ENCODE results near the gene HIPK2. TPM values are rescaled to one million over a fixed set of nuclear protein-coding genes. Genes with fewer than 3 reads are reported as not detected.
A peak's percentile ranks its signal among the peaks of the same experiment; 100 is the strongest.

HIPK2 gene
- total RNA-seq, 1 experiment from 2014 or later = 2.0 TPM

GRCh38 chr7:139699640-139700504 is 77.9 kb downstream of the HIPK2 start:
- DNase-seq = no peak
- peaks cover 4% of the 10 kb centered on the region for H3K36me3 ChIP-seq

GRCh38 chr7:139698844-139699243 is 79.0 kb downstream of the HIPK2 start:
- Histone ChIP-seq H3K27me3 (no peaks in the 10 kb centered on the region), H3K36me3 (peaks cover 4% of the 10 kb centered on the region), H3K9me3 (no peaks in the 10 kb centered on the region), H3K4me3 (no peak overlapping the region)
- no peak for DNase-seq

More at GRCh38 chr7:139699640-139700504, 77.9 kb downstream of the HIPK2 start:
- no peaks in the 10 kb centered on the region for H3K9me3 ChIP-seq
- no peak overlapping the region for H3K4me3 ChIP-seq
- H3K27me3 ChIP-seq = no peaks in the 10 kb centered on the region

GRCh38 chr7:139698278-139698677 is 79.5 kb downstream of the HIPK2 start:
- no peaks in the 10 kb centered on the region for H3K9me3 ChIP-seq
- peaks cover 4% of the 10 kb centered on the region for H3K36me3 ChIP-seq
- DNase-seq = no peak
- H3K4me3 ChIP-seq = no peak overlapping the region
- H3K27me3 ChIP-seq = no peaks in the 10 kb centered on the region

GRCh38 chr7:139697056-139697455 is 80.7 kb downstream of the HIPK2 start:
- Histone ChIP-seq H3K9me3 (no peaks in the 10 kb centered on the region), H3K36me3 (peaks cover 4% of the 10 kb centered on the region), H3K27me3 (no peaks in the 10 kb centered on the region), H3K4me3 (no peak overlapping the region)
- DNase-seq = no peak

GRCh38 chr7:139696552-139696951 is 81.2 kb downstream of the HIPK2 start:
- H3K4me3 ChIP-seq = no peak overlapping the region
- H3K9me3 ChIP-seq = no peaks in the 10 kb centered on the region
- DNase-seq = no peak
- H3K36me3 ChIP-seq = peaks cover 4% of the 10 kb centered on the region
- H3K27me3 ChIP-seq = no peaks in the 10 kb centered on the region

- H3K4me3 ChIP-seq = no peak overlapping the region
- DNase-seq = no peak
- peaks cover 4% of the 10 kb centered on the region for H3K36me3 ChIP-seq
- no peaks in the 10 kb centered on the region for H3K9me3 ChIP-seq
- H3K27me3 ChIP-seq = no peaks in the 10 kb centered on the region
These were observed 82.2 kb downstream of the HIPK2 start for GRCh38 chr7:139695588-139695987.

GRCh38 chr7:139695051-139695450 is 82.7 kb downstream of the HIPK2 start:
- peaks cover 7% of the 10 kb centered on the region for H3K36me3 ChIP-seq
- DNase-seq = no peak
- H3K4me3 ChIP-seq = no peak overlapping the region
- H3K27me3 ChIP-seq = no peaks in the 10 kb centered on the region
- no peaks in the 10 kb centered on the region for H3K9me3 ChIP-seq

GRCh38 chr7:139694389-139694676 is 83.5 kb downstream of the HIPK2 start:
- H3K27me3 ChIP-seq = no peaks in the 10 kb centered on the region
- H3K9me3 ChIP-seq = no peaks in the 10 kb centered on the region
- H3K4me3 ChIP-seq = no peak overlapping the region
- peaks cover 8% of the 10 kb centered on the region for H3K36me3 ChIP-seq
- DNase-seq = no peak

- no peaks in the 10 kb centered on the region for H3K9me3 ChIP-seq
- H3K27me3 ChIP-seq = no peaks in the 10 kb centered on the region
- no peak for DNase-seq
- H3K36me3 ChIP-seq = peaks cover 14% of the 10 kb centered on the region
- no peak overlapping the region for H3K4me3 ChIP-seq
These were observed 84.0 kb downstream of the HIPK2 start for GRCh38 chr7:139693651-139694388.

GRCh38 chr7:139692723-139693122 is 85.1 kb downstream of the HIPK2 start:
- no peak for DNase-seq
- Histone ChIP-seq H3K36me3 (peaks cover 18% of the 10 kb centered on the region), H3K9me3 (no peaks in the 10 kb centered on the region), H3K4me3 (no peak overlapping the region), H3K27me3 (no peaks in the 10 kb centered on the region)

GRCh38 chr7:139691253-139691781 is 86.5 kb downstream of the HIPK2 start:
- DNase-seq = peak; percentile 73
- Histone ChIP-seq H3K36me3 (peaks cover 24% of the 10 kb centered on the region), H3K4me3 (no peak overlapping the region), H3K27me3 (no peaks in the 10 kb centered on the region), H3K9me3 (0 out of 2 replicates have a peak, but pooled peaks cover 3% of the 10 kb centered on the region)

GRCh38 chr7:139687980-139688632 is 89.7 kb downstream of the HIPK2 start:
- Histone ChIP-seq H3K9me3 (peaks cover 14% of the 10 kb centered on the region), H3K36me3 (peaks cover 38% of the 10 kb centered on the region)
- DNase-seq = peak; percentile 13

GRCh38 chr7:139687211-139687954 is 90.4 kb downstream of the HIPK2 start:
- peaks cover 14% of the 10 kb centered on the region for H3K9me3 ChIP-seq
- no peak for DNase-seq

More at GRCh38 chr7:139687980-139688632, 89.7 kb downstream of the HIPK2 start:
- Histone ChIP-seq H3K27me3 (no peaks in the 10 kb centered on the region), H3K4me3 (no peak overlapping the region)

GRCh38 chr7:139683137-139683921 is 94.5 kb downstream of the HIPK2 start:
- H3K36me3 ChIP-seq = peaks cover 27% of the 10 kb centered on the region
- H3K27me3 ChIP-seq = no peaks in the 10 kb centered on the region
- peaks cover 14% of the 10 kb centered on the region for H3K9me3 ChIP-seq
- no peak overlapping the region for H3K4me3 ChIP-seq
- DNase-seq = peak; percentile 81

More at GRCh38 chr7:139687211-139687954, 90.4 kb downstream of the HIPK2 start:
- H3K27me3 ChIP-seq = no peaks in the 10 kb centered on the region
- no peak overlapping the region for H3K4me3 ChIP-seq
- H3K36me3 ChIP-seq = peaks cover 38% of the 10 kb centered on the region

GRCh38 chr7:139682136-139683013 is 95.4 kb downstream of the HIPK2 start:
- Histone ChIP-seq H3K9me3 (peaks cover 14% of the 10 kb centered on the region), H3K4me3 (no peak overlapping the region), H3K36me3 (peaks cover 20% of the 10 kb centered on the region), H3K27me3 (no peaks in the 10 kb centered on the region)
- peak; percentile 89 for DNase-seq
